Adrenal gland (tissue), 5 donors: ENCODE data around the gene TUB.

Experiments
- CTCF ChIP-seq, 6 experiments: fragments of 450-650 bp in 4 of 6; fragments of 200-600 bp in 2 of 6; sonication (generic) in 1 of 6; IDR thresholded peaks; 1 replicate in 5 of 6; 2 replicates in 1 of 6; pipeline versions ENCODE4 v1.5.1 to v1.8.0; 2016 to 2021; ENCODE audit warnings: antibody characterized with exemption in 6 of 6, mild to moderate bottlenecking in 2 of 6, moderate library complexity in 1 of 6
- POLR2A ChIP-seq, 2 donors: fragments of 450-650 bp; IDR thresholded peaks; one replicate each; pipeline ENCODE4 v1.6.1; 2017; ENCODE audit warnings: antibody characterized with exemption in 2 of 2, mild to moderate bottlenecking in 2 of 2, moderate library complexity in 1 of 2
- donor health status: DM: no; HTN: no; CAD: no.

- TF ChIP-seq POLR2A (IDR thresholded peaks at IDR 0.05) (no peak), CTCF (IDR thresholded peaks at IDR 0.05) (no peak)
These were observed 48.9 kb upstream of the TUB start for GRCh38 chr11:8032122-8032521.
